ENCODE measurements around the gene AQP2.

Gene AQP2

DNA sequence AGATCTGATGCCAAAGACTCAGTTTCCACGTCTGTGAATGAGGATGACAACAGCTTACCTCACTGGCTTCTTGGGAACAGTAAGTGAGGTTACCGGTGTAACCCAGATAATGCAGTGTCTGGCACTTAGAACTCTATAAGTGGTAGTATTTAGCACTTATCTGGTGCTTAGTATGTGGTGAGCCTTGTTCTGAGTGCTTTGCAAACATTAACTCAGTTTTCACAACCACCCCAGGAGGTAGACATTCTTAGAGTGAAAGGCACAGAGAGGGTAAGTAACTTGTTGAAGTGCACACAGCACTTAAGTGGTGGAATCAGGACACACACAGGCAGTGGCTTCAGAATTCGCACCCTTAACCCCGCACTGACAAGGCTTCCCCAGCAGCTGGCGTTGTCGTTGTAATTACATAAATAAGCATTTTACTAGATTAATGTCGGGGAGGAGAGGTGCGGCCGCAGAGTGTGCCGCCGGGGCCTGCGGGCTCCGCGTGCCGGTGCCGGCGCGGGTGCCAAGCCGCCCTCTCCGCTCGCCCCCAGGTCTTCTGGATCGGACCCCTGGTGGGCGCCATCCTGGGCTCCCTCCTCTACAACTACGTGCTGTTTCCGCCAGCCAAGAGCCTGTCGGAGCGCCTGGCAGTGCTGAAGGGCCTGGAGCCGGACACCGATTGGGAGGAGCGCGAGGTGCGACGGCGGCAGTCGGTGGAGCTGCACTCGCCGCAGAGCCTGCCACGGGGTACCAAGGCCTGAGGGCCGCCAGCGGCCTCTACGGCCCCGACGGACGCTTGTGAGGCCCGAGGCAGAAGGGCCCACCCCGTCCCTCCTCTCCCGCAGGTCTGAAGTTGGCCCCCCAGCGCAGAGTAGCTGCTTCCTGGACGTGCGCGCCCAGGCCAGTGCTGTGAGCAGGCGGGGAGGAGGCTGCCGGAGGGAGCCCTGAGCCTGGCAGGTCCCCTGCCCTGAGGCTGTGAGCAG lies 4.6 kb downstream of the AQP2 start:
- in situ Hi-C loops (cut with MboI; ENCODE audit: low sequenced_read_pairs) = no loop called here

DNA sequence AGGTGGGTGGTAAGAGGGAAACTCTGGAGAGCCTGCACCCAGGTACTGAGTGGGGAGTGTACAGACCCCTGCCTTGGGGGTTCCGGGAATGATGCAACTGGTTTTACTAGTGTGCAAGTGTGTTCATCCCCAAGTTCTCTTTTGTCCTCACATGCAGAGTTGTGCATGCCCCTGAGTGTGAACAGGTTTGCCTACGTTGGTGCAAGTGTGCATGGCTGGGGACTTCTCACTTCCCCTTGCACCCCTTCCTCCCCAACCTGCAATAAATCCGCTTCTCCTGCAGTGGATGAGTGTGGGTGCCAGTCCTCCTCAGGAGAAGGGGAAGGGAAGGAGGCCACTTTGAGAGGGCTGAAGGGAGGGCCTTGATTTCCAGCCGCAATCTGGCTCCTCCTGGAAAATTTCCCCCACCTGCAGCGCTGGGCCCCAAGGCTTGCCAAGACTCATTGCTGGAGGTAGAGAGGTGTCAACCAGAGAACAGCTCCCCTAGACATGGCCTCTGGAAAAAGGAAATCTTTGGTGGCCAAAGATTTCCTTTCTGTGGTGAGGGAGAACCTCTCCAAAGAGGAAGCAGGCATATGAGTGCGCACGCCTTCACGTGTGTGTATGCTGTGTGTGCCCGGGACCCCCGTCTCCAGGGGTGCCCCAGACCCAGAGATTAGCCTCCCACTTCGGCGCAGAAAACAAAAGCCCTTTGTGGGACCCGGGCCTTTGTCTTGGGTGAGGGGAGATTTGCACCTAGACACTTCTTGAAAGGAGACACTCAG lies 5.5 kb downstream of the AQP2 start:
- in situ Hi-C loops (cut with MboI; ENCODE audit: low sequenced_read_pairs) = no loop called here

DNA sequence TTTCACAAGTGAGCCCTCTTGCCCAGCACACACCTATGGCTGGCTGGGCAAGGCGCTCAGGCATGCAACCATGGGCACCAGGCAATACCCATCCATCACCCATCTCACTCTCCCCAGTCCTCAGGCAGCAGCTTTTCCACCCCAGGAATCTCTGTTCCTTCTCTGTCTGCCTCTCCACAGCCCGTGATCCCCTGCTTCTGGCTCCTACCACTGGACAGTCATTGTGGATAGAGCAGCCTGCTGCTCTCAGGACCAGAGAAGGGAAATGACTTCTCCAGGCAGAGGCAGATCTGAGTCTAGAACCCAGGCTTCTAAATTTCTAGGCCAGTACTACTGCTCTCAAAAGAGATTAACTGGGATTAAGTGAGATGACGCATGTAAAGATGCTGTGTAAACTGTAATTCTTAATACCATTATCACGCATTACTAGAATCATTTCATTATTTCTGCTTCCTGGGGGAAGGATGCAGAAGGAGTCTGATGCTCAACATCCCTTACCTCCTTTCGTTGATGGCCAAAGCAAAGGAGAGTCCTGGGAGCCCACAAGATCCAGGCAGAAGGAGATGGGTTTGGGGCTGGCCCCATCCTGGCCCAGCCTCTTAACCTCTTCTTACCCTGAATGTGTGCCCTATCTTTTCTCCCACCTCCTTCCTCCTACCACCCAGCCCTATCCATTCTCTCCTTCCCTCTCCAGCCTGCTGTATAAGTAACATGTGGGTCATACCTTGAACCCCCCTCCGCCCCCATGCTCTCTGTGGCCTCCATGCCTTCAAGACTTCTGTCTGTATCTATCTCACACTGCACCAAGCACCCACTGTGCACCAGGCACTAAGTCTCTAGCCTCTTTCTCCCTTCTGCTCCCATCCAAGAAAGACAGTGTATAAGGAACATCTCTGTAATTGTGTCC lies 6.4 kb downstream of the AQP2 start:
- in situ Hi-C loops (cut with MboI; ENCODE audit: low sequenced_read_pairs) = no loop called here

DNA sequence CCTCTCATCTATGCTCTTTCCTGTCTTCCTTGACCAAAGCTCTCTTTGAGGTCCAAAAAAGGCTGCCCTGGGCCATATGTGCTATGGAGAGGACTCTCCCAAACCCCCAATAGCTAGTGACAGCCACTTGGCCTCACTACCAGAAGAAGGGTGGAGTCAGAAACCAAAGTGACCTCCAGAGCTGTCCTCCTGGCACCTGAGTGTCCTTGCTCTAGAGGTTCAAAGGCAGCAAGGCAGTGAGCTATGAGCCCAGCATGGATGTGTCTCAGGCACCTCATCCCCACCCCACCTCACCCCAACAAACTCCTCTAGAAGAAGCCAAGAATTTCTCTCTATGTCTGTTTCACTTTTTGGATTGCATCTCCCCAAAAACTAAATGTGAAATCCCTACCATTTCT lies 7.0 kb downstream of the AQP2 start:
- in situ Hi-C loops (cut with MboI; ENCODE audit: low sequenced_read_pairs) = no loop called here

DNA sequence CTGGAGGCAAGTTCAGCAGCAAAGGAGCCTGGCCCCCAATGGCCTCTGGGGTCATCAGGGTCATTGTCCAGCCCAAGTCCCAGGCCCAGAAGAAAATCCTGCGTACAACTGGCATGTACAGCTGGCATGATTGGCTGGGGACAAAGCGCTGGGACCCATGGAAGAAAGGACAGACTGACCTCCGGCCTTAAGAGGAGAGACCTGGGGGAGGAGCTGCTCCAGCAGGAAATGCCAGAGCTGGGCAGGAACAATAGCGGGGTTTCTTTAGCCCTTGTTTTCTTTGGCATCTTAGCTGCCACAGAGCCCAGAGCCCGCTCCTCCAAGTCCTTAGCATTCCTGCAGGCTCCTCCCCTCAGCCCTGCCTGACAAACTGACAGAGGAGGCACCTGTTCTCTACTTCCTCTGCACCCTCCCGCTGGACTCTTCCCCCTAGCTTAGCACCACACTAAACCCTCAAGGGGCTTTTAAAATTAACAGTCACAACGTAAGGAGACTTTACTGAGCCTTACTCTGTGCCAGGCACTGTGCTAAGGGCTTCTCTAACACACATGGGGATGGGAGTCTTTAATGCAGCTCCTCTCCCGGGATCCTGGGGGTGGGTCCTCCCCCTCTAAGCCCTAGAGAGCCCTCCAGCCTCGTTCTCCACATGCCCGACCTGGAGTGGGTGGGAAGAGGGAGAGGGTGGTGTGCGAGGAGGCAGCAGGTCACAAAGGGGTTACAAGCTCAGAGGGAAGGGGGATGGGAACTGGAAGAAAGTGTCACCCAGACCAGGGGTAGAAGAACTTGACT lies 9.3 kb downstream of the AQP2 start:
- in situ Hi-C loops (cut with MboI; ENCODE audit: low sequenced_read_pairs) = no loop called here

DNA sequence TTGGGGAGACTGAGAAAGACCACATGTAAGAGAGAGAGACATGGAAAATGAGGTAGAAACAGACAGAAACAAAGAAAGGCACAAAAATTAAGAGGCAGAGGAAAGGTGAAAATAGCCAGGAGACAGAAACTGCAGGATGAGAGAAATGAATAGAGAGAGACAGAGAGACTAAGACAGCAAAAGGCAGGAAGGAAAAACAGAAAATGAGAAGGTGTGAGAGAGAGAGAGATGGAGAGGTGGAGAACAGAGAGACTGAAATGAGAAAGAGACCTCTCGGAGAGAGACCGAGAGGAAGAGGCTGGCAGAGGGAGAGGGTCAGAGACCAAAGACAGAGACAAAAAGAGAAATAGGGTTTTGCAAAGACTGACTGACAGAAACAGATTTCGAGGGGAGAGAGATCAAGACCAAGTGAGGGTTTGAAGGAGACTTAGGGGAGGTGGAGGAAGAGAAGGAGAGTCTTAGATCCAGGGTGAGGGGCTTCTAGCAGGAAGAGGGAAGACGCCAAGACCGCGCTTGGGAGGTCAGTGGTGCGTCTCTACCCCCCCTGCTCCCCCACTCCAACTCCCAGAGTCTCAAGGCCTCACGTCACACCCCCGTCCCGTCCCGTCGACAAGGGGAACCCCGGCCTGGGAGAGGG lies 10.1 kb downstream of the AQP2 start:
- in situ Hi-C loops (cut with MboI; ENCODE audit: low sequenced_read_pairs) = no loop called here

DNA sequence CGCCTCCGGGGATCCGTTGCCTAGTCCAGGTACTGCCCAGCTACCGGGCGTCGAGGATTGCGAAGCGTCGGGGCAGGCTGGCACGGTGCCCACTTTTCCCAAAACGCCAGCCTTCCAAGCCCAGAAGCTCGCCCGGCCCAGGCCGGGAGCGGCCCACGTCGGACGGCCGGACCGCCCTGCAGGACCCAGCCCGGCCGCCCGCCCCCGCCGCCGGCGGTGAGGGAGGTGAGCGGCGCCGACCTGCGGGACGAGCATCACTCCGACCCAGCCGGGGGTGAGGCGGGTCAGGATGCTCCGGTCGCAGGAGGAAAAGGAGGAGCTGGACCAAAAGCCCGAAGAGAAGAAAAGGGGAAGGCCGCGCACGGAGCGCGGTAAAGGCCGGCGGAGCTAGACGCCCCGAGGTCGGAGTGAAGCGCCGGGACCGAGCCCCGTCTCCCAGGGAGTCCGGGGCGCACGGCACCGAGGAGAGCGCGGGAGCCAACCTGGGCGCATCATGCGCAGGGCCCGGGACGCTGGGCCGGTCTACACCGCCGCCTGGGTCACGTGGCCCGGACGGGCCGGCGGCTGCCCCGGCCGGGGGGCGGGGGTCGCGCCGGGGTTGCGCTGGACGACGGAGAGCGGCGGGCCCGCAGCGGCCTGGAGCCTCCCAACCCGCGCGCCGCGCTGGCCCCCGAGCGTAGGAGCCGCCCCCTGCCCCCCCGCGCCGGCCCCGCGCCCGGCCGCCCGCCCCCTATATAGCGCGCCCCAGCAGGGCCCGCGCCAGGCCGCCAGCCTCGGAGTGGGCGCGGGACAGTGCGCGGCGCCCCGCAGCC lies 10.8 kb downstream of the AQP2 start, which contains the start of gene AQP5:
Gene AQP5, plus strand, starts transcription at position 762 of the 812 bp plus-strand sequence. CDS start 146 bp downstream, outside the sequence.
- in situ Hi-C loops (cut with MboI; ENCODE audit: low sequenced_read_pairs) = no loop called here

DNA sequence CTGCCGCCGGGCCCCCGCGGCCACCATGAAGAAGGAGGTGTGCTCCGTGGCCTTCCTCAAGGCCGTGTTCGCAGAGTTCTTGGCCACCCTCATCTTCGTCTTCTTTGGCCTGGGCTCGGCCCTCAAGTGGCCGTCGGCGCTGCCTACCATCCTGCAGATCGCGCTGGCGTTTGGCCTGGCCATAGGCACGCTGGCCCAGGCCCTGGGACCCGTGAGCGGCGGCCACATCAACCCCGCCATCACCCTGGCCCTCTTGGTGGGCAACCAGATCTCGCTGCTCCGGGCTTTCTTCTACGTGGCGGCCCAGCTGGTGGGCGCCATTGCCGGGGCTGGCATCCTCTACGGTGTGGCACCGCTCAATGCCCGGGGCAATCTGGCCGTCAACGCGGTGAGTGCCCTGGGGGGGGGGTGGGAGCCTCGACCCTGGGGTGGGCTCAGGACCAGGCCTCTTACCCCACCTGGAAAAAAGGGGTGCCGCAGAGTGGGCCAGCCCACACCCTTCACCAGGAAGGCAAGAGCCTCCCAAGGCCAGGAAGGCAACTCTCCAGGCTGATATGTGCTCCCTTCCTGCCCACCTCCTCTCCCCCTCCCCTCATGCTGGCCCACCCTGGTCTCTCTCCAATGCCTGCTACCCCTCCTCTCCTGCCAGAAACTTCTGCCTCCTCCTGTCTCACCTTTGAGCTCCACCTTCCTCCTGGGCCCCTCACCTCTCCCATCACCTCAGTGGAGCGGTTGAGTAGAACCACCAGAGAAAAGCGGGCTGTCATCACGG lies 11.6 kb downstream of the AQP2 start:
- in situ Hi-C loops (cut with MboI; ENCODE audit: low sequenced_read_pairs) = no loop called here

DNA sequence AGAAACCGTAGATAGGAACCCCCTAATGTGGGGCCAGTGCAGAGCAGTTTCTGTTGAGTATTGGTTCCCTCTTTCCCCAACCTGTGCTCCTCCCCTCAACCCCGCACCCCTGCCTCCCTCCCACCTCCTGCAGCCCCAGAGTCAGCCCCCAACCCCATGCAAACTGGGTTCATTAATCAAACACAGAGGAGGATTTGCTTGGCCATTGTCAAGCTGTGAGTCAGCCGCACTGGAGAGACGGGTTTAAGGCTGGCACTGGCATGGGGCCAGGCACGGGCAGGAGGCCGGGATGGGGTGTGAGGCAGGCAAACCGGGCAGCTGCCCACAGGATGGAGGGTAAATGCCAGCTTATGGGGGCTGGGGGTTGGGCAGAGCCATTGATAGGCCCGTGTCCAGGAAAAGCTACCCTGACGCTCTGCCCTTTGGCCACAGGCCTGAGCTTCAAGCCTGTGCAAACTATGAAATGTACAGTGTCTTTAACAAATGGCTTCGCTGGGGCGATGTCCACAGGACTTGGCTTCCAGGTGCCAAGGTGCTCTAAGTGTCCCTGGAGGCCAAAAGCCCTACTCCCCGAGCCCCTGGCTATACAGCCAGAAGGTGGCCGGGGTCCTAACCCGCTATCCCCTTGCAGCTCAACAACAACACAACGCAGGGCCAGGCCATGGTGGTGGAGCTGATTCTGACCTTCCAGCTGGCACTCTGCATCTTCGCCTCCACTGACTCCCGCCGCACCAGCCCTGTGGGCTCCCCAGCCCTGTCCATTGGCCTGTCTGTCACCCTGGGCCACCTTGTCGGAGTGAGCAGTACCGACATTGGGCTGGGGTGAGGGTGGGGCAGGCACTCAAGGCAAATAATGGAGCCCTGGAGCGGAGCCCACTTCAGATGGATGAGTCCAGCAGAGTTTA lies 12.6 kb downstream of the AQP2 start:
- in situ Hi-C loops (cut with MboI; ENCODE audit: low sequenced_read_pairs) = no loop called here

DNA sequence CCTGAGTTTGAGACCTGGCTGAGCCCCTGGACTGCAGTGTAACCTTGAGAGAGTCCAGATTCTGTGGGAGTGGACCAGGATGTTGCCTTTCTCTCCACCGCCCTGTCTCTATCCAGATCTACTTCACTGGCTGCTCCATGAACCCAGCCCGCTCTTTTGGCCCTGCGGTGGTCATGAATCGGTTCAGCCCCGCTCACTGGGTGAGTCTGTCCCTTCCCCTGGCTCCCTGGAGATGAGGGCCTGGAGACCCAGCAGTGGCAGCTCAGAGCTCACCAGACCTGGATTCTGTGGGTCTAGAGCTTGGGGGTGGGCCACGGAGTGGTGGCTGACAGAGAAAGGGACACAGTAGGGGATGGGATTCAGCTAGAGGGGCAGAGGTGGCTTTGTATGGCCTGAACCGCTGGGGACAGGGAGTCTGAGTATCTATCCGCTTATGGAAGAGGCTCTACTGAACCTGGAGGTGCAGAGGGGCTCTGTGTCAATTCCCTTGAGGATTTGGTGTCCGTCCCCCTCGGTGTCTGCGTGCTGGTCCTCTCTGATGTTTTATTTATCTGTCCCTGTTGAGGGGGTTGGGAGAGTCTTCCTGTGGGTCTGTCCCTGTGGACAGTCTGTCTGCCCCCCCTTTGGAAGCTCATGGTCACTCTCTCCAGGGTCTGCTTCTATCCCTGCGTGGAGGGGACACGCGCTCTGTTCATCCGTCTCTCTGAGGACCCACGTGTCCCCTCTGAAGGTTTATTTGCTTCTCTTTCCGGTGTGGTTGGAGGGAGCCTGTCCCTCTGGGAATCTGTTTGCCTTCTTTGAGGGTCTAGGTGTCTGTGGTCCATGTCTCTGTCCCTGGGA lies 13.7 kb downstream of the AQP2 start:
- in situ Hi-C loops (cut with MboI; ENCODE audit: low sequenced_read_pairs) = no loop called here

DNA sequence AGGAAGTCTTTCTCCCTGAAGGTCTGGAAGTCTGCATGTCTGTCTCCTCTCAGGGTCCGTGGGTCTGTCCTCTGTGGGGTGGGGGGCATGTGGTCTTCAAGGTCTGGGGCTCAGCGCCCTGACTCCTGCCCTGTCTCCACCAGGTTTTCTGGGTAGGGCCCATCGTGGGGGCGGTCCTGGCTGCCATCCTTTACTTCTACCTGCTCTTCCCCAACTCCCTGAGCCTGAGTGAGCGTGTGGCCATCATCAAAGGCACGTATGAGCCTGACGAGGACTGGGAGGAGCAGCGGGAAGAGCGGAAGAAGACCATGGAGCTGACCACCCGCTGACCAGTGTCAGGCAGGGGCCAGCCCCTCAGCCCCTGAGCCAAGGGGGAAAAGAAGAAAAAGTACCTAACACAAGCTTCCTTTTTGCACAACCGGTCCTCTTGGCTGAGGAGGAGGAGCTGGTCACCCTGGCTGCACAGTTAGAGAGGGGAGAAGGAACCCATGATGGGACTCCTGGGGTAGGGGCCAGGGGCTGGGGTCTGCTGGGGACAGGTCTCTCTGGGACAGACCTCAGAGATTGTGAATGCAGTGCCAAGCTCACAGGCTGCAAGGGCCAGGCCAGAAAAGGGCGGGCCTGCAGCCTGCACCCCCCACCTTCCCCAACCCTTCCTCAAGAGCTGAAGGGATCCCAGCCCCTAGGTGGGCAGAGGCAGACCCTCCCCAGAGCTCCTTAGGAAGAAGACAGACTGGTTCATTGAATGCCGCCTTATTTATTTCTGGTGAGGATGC lies 14.5 kb downstream of the AQP2 start:
- in situ Hi-C loops (cut with MboI; ENCODE audit: low sequenced_read_pairs) = no loop called here

DNA sequence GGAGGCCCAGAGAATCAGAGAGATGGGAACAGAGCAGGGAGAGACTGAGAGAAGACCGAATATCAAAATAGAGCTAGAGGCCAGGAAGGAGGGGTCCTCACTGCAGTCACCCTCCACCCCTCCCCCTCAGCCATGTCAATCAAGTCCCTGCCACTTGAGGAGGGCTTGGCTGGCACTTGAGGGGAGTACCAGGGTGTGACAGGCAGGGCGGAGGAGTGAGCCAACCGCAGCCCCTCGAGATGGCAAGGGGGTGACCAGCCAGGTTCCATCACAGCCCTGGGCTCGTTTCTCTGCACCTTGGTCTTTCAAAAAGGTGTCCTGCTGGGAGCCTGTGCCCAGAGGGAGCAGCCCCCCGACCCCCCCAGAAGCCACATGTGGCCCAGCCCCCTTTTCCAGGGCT lies 15.3 kb downstream of the AQP2 start:
- in situ Hi-C loops (cut with MboI; ENCODE audit: low sequenced_read_pairs) = no loop called here

DNA sequence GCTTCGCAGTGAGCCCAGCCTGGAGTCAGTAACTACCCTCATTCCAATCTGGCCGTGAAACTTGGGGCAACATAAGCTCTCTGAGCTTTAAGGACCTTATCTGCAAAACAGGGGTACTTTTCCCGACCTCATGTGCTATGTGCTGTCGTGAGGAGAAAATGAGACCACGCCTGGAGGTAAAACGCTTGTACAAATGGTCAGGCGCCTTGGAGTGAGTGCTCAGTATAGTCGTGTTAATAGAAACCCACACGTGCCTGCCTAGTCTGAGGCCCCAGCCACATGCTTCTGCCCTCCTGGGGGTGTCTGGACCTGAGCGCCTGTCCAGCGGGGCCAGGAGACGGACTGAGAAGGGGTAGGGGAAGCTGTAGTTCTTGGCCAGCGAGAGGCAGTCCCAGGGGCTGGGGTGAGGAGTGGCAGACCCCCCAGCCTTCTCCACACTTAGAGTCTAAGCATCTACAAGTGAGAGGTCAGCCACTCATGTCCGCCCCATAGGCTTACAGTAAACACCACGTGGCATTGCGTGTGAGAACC lies 16.0 kb downstream of the AQP2 start:
- in situ Hi-C loops (cut with MboI; ENCODE audit: low sequenced_read_pairs) = no loop called here

DNA sequence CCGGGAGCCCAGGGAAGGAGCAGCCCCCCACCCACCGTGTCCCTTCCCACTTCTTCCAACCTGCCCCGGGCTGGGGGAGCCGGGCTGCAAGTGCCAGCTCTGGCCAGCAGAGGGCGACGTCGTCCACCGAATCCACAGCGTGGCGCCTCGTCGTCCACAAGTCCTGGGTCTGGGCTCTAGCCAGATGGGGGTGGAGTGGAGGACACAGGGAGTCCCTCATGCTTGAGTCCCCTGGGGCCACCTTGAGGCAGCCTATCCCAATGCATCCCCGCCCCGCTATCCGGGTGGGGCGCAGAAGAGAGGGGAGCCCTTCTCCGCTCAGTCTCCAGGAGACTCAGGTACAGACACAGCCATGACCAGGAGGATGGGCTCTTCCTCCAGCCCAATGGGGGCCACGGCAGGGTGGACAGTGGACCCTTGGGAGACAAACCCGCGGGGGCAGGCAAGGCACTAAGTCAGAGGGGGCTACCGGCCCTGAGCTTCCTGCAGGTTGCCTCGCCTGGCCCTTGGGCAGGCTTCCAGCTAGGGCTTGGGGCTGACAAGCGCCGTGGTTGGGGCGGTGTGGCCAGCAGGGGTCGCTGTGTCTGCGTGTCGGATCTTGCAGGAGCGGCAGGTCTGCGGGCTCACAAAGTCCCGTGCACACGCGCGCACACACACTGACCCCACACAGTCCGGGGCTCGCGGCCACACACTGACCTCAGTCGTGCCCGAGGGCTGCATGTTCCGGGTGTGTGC lies 16.7 kb downstream of the AQP2 start:
- in situ Hi-C loops (cut with MboI; ENCODE audit: low sequenced_read_pairs) = no loop called here
